Measurements from ENCODE around the gene ABCA4.

DNA sequence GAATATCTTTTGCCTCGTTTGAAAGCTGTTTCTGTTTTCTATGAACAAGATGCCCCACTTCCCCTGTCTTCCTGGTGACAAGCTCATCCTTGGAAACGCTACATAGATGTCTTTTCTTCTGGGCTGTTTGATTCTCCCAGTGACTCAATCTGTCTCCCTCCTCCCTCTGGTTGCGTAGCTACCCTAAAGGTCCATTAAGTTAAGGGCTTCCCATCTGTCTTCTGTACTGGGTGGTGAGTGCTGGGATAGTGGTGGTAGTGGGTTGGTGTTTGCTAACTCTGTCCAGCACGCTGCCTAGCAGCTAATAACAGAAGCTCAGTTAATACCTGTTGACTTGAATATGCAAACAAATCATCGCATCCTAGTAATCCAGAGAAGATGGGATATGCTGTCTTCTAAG lies 161.5 kb downstream of the ABCA4 start:
- TF ChIP-seq, protein P1, sequence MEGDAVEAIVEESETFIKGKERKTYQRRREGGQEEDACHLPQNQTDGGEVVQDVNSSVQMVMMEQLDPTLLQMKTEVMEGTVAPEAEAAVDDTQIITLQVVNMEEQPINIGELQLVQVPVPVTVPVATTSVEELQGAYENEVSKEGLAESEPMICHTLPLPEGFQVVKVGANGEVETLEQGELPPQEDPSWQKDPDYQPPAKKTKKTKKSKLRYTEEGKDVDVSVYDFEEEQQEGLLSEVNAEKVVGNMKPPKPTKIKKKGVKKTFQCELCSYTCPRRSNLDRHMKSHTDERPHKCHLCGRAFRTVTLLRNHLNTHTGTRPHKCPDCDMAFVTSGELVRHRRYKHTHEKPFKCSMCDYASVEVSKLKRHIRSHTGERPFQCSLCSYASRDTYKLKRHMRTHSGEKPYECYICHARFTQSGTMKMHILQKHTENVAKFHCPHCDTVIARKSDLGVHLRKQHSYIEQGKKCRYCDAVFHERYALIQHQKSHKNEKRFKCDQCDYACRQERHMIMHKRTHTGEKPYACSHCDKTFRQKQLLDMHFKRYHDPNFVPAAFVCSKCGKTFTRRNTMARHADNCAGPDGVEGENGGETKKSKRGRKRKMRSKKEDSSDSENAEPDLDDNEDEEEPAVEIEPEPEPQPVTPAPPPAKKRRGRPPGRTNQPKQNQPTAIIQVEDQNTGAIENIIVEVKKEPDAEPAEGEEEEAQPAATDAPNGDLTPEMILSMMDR (conservative IDR thresholded peaks at IDR 0.05; ENCODE audit: low read depth, low read length) = no peak
- TF ChIP-seq EZH2phosphoT487 (IDR thresholded peaks at IDR 0.05; ENCODE audit: borderline replicate concordance, low read length) (no peak), EZH2 (IDR thresholded peaks at IDR 0.05; ENCODE audit: low read length, unreplicated experiment) (no peak)
